ENCODE measurements around the gene BMP8A. TPM values are rescaled to one million over a fixed set of nuclear protein-coding genes. Genes with fewer than 3 reads are reported as not detected.
"Not testable (repeated sequence)": the region's sequence is repeated elsewhere in the genome, so short reads cannot be mapped to it uniquely, and the experiment has no call there.

BMP8A gene
- total RNA-seq, 1 experiment from 2014 or later, result 0.05 TPM

DNA sequence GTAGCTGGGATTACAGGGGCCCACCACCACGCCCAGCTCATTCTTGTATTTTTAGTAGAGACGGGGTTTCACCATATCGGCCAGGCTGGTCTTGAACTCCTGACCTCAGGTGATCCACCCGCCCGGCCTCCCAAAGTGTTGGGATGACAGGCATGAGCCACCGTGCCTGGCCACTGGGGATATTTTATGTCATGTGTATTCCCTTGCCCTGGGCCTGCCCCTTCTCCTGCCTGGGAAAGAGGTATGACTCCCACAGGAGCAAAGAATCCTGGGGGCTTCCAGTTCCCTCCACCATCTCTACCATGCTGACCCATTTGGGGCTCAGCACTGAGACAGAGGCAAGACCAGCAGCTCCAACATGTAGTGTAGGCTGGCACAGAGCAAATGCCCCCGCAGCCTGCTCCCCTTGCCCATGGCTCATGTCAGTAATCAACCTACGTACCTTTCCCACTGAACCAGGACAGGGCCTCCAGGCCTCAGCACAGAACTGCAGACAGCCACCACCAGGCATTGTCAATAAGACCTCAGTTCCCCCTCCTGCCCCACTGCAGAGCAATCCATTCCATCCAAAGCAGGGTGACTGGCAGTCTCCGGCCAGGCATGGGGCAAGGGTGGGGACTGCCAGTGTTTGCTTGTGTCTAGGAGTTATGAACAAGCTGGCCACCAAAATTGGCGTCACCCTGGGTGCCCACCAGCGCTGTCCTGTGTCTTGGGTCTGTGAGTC is 35.2 kb downstream of the BMP8A start:
- DNase-seq (ENCODE audit: low spot score), result no peak

DNA sequence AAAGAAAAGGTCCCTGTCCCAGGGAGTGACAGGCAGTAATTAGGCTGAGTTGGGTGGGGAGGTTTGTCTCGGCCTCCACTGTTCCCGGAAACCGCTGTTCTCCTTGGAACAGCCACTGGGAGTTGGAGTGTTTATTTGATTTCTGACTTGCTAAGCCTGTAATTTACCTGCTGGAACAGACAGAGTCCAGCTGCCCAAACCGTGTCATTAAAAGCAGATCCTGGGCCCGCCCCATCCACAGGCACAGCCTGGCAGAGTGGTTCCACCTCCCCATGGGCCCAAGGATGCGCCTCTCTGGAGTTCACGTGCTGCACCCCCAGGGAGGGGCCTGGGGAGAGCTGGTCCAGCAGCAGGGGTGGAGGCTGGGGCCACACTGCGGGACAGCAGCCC is 35.7 kb downstream of the BMP8A start:
- DNase-seq (ENCODE audit: low spot score), result not testable (repeated sequence)

DNA sequence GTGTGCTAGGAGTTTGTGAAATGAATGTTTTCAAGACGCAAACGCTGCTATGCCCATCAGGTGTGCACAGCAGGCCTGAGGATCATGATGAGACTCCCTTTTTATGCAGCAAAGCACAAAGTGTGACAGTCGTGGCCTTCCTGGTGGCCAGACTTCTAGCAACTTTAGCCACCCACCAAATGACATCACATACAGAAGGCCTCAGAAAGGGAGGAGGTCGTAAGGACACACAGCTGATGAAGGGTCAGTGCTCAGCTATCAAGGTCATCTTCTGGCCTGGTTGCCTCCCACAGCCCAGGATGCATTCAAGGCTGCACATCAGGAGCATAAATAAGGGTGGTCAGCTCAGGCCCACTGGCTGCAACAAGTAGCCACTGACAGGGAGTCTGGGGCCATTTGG is 36.6 kb downstream of the BMP8A start:
- DNase-seq (ENCODE audit: low spot score), result no peak

DNA sequence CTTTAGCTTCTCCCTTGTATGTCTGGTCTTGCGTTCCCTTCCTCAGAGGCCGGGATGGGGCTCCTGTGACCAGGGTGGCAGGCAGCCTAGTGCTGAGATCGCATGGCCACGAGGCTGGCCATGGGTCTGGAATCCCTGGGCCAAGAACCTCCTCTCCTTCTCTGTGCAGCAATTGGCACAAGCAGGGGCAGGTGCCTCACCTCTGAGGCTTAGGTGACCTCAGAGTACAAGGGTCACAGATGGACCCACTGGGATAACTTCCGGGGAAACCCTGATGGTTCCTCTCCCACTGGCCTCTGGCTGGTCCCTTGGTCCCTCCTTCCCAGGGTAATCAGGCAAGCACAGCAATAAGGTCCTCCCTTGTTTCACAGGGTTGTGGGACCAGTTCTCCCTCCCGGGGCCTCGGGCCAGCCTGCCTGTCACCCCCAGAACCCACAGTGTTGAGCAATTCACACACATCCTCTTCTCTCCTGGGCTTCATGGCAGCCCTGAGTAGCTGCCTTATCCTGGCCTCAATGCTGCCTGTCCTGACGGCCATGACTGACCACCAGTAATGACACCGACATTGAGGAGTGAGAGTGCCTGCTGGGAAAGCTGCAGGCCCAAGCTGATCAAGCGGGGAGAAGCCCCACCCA is 38.6 kb downstream of the BMP8A start:
- no peak for DNase-seq (ENCODE audit: low spot score)

DNA sequence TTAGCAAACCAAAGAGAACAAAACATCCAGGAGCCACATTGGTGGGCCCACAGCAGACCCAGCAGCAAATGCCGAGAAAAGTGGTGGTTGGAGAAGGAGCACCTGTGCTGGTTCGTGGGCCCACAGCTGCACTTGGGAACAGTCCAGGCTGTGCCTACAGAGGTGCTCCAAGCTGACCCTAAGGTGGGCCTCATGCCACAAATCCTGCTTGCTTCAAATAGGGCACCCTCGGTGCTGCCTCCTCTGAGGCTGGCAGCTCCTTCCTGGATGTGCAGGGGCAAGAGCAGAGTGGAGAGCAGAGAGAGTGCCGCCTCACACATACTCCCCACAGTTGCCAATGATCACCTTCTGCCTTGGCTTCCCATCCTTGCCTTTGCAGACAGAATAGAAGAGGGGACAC is 40.1 kb downstream of the BMP8A start:
- no peak for DNase-seq (ENCODE audit: low spot score)

DNA sequence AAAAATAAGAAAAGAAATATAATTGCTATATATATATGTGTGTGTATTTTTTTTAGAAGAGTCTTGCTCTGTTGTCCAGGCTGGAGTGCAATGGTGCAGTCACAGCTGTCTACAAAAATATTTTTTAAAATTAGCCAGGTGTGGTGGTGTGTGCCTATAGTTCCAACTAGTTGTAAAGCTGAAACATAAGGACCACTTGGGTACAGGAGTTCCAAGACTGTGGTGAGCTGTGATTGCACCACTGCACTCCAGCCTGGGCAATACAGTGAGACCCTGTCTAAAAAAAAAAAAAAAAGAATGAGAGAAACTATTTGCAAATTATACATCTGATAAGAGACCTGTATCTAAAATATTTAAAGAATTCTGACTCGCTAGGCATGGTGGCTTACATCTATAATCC is 42.0 kb downstream of the BMP8A start:
- no peak for DNase-seq (ENCODE audit: low spot score)

DNA sequence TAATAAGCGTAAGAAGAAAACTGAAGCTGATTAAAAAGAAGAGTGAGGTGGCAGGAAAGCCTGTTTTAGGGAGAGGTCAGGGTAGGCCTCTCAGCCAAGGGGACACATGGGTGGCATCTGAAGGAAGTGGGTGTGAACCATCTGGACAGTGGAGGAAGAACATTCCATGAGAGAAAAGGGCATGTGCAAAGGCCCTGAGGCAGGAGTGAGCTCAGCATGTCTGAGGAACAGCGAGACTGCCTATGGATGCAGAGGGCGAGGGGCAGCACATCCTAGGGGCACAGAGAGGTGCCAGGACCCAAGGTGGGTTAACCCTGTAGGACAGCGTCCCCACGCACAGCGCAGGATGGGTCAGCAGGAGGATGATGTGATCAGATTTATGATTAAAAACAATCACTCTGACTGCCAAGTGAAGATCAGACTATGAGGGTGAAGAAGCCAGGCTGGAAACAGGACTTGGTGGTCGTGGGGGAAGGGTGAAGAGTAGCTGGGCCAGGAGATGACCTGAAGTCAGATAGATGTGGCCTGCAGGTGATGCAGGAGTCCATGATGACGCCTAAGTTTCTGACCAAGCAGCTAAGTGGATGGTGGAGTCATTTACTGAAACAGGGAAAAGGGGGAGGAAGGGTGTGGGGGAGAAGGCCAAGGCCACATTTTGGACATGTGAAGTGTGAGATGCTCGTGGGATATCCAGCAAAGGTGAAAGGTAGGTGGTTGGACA is 47.3 kb downstream of the BMP8A start:
- DNase-seq (ENCODE audit: low spot score), result no peak

DNA sequence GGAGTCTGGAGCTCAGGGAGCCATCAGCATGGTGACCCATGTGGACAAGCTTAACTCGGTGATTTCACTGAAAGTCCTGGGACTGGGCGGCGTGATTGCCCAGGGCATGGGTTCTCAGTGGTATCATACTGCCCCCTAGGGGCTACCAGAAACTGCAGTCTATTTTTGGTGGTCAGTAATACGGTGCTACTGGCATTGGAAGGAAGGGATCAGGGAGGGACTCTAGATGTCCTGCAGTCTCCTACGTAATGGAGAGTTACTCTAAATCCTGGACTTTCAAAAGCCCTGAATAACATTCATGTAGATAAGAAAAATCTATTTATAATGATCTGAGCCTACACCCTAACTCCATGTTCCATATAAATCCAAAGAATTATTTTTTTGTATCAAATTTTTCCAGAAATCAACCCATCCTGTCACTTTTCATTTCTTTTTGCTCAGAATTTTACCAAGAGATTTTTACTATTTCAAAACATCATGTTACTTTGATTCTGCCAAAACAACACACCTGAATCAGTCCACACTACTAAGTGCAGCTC is 47.9 kb downstream of the BMP8A start:
- DNase-seq (ENCODE audit: low spot score), result peak; percentile 67

DNA sequence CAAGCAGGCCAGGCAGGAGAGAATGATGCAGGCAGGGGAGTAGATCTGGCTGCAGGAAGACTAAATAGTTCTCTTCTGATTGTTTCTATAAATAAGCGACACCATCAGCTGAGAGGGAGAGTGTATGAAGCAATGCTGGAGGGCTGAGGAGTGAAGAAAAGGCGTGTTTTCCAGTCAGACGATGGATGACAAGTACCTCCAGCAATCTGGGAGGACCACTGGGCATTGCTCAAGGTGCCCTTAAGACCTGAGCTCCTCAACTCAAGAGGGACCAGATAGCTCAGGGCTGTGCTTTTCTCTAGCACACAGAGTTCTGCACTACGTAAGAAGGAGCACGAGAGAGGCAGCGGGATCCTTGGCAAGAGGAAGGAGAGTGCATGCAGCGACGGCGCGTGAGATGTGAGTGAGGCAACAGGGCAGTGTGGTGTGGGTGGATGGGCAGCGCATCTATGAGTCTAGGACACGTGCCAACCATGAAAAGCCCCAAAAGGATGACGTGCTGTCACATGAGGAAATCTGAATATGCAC is 49.1 kb downstream of the BMP8A start:
- DNase-seq (ENCODE audit: low spot score), result no peak

DNA sequence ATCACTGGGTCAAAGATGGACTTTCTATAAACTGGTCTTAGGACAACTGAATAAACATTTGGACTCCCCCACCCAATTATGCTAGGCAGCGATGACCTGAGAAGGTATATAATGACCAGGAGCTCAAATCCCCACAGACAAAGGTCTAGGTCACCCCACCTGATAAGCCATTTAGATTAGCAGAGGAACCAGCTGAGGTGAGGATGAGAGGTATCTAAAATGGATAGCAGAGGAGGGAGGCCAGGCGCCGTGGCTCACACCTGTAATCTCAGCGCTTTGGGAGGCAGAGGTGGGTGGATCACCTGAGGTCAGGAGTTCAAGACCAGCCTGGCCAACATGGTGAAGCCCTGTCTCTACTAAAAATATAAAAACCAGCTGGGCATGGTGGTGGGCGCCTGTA is 51.5 kb downstream of the BMP8A start:
- no peak for DNase-seq (ENCODE audit: low spot score)

DNA sequence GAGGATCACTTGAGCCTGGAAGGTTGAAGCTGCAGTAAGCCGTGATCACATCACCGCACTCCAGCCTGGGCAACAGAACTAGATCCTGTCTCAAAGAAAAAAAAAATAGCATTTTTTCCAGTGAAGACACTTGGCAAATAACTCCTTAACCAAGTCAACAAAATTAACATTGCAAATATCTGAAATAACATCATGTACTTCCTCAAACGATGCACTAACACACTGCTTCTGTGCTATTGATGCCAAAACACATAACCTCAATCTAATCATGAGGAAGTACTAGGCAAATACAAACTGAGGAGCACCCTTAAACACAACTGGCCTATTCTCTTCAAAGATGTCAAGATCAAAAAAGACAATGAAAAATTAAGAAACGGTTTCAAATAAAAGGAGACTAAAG is 52.9 kb downstream of the BMP8A start:
- DNase-seq (ENCODE audit: low spot score), result no peak

DNA sequence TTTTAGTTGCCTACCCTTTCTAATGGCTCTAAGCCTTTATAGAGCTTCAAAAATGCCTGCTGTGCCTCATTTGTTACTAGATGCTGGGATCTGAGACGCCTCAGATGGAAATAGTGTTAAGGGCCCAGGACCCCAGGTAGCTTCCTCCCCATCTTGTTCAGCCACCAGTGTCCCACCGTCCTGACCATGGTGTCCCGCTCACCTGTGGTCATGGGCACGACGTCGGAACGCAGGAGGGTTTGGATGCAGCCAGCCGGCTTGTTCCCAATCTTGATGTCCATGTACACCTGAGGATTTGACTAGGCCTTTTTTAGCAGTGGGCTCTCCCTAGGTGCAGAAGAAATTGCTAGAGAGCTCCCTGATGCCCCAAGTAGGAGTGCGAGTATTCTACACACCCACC is 54.1 kb downstream of the BMP8A start:
- DNase-seq (ENCODE audit: low spot score), result no peak

DNA sequence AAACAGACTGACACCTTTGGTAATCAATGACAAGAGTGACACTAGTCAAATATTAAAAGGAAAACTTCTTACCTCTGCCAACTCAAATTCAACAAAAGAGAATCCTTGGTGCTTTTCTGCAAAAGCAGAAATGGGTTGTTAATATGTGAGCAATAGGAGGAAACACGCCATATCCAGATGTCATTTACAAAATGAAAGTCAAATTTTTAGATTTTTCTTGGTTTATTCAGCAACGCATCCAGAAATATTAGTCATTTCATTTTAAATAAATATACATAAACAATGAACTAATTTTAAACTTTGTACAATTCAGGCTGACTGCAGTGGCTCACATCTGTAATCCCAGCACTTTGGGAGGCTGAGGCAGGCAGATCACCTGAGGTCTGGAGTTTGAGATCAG is 62.8 kb downstream of the BMP8A start:
- DNase-seq (ENCODE audit: low spot score), result no peak

DNA sequence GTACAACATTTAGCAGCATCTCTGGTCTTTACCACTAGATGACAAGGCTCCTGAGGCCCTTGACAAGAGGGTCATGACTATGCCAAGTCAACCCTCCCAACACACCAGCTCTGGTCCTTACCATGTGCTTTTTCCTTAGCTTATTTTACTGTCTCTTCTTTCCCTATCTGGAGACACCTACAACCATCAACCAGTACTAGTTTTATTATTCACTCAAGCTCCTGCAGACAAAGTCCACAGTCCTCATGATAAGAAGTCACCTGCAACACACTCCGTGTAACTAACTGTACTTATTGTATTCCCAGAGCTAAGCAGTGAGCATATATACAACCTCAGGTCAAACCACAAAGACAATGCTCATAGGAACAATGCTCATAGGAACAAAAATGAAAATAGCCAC is 69.8 kb downstream of the BMP8A start:
- no peak for DNase-seq (ENCODE audit: low spot score)

DNA sequence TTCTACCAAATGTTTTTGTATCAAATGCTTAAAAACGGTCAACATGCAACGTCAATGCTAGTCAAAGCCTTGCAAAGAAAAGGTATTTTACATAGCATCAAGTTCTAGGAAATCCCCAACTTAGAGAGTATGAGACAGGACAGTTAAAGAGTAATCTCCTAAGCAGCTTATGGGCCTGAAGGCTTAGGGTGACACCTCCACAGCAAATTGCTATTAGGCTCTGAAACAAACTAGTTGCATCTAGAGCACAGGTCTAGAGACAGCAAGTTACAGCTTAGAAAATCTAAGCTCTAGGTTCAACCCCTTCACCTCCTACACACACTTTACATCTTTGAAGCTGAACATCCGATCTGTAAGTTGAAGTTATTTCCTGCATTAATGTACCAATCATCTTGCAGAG is 71.5 kb downstream of the BMP8A start:
- no peak for DNase-seq (ENCODE audit: low spot score)

DNA sequence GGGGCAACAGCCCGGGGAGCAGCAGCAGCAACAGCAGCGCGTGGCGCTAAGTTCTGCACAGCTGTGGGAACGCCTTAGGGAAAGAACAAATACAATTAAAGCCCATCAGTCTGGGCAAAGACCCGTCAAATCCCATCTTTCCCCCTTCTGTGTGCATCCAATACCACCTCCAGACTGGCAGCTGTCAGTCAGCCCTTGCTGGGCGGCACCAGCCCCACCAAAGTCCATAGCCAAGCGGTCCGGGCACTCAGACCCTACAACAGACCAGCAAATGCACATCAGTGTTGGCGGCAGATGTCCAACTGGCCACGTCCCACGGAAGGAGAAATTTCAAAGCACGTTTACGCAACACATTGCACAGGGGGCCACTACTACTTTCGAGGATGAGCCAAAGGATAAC is 72.2 kb downstream of the BMP8A start:
- DNase-seq (ENCODE audit: low spot score), result no peak

DNA sequence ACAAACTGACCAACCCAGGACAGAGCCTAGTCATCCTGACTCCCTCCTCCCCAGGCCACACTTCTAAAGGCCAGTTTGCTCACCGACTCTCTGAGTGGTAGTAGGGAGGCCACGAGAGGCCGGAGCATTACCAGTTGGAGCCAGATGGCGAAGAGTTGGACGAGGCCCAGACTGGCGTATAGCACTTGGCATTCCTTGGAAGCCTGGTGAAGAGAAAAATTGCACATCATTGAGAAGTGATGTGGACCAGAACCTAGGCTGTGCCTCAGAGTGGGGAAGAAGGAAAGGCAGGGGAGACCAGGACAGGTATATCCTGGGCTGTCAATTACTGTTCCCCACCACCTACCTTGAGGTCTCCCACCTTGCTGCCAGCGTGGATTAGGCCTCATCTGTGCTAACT is 72.9 kb downstream of the BMP8A start:
- DNase-seq (ENCODE audit: low spot score), result no peak

DNA sequence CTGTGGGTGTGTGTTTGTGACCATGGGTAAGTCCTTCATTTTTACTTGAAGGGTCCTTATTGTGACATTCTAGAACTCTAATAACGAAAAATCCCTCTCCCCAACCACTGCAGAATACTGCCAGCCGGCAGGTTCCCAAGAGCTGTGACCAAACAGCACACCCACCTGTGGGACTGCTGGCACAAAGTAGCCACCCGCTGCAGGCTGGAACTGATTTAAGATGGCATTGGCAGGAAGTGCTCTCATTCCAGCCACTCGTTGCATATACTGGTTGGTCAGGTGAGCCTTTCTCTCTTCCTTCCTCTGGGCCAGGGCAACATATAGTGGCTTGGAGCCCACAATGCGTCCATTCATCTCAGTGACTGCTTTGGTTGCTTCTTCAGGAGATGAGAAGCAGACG is 73.5 kb downstream of the BMP8A start:
- no peak for DNase-seq (ENCODE audit: low spot score)

DNA sequence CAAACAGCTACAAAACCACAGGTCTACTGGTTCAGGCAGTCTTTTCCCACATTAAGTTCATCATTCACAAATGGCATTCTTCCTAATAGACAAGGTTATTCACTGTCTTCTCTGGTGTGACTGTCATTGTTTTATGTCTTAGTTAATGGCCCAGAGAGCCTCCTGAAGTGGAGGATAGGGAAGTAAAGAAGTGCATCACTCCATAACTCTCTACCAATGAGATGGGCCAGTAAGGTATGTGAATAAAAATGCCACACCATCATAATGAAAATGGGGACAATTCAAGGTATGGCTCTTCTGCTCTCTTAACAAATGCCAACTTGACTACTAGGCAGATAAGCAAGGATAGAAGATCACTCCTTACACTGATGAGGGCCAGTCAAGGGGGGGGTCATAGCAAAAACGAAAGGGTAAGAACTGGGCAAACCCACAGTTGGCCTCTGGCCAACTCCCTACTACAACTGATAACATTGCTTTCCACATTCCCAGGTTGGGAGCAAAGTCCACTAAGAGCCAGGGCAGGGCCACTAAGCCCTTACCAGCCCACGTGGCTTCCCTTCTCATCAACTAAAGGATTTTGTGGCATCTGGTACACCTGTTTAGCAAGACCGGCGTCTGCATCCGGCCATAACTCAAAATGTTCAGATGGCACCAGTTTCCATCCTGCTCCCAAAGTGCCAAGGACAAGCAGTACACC is 75.2 kb downstream of the BMP8A start:
- DNase-seq (ENCODE audit: low spot score), result peak; percentile 85

DNA sequence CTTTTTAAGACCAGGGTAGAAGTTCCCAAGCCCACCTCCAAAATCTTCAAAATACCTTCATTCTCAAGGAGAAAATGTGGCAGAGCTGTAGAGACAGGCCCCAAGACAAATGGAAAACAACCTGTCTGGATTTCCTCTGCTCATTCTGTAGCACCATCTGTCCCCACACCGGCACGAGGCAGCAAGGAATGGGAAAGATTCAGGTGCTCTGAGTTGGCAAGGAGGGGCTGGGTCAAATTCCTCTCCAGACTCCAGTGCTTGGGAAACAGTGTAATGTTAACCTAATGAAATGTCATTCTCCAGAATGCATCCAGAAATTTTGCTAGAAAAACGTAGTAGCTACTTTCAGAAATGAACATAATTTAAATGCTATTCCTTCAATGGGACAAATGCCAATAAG is 75.9 kb downstream of the BMP8A start:
- no peak for DNase-seq (ENCODE audit: low spot score)

DNA sequence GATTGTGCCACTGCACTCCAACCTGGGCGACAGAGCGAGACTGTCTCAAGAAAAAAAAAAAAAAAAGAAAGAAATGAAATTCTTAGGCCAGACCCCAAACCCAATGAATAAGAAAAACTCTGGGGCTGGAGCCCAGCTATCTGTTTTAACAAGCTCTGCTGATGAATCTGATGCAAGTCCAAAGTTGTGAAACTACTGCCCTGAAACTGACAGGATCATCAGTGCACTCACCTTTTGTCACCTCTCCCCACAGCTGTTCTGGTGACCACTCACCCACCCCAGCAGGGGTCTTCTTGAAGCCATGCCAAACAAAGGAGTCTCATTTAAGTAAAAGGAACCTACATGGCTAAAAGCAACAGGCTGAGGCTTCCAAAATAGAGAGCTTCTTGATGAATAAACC is 76.8 kb downstream of the BMP8A start:
- no peak for DNase-seq (ENCODE audit: low spot score)

DNA sequence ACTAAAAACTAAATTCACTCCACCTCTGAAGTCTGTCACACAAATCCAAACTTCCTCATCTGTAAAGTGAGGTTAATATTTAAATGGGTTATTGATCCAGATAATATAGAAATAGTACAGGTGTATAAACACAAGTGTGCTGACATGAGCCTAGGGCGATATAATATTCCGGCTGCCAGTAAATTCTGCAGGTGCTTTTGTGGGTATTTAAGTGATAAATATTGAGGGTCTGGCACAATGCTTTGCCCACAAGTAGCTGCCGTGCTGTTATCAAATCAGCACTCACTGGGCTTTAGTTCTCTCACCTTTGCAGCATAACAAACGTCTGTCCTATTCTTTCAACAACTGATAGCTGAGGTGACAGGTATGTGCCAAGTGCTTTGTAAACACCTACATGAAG is 77.6 kb downstream of the BMP8A start:
- no peak for DNase-seq (ENCODE audit: low spot score)
